ENCODE data around the gene TTC7B.

The TTC7B gene

GRCh38 chr14:90803249-90803648, 13.0 kb downstream of the TTC7B start:
- Histone ChIP-seq H3K9ac (ENCODE audit: insufficient read length, low read depth) (no peak overlapping the region), H3K36me3 (ENCODE audit: insufficient read depth, insufficient read length, low read length) (no peaks in the 10 kb centered on the region), H3K4me3 (ENCODE audit: insufficient read length, low read depth) (no peak overlapping the region), H3K4me1 (ENCODE audit: insufficient read depth, insufficient read length) (peaks cover 12% of the 10 kb centered on the region), H3K27me3 (ENCODE audit: insufficient read depth, insufficient read length) (no peaks in the 10 kb centered on the region), H3K9me3 (ENCODE audit: insufficient read depth, low read length) (no peaks in the 10 kb centered on the region)
- TF ChIP-seq YY1 (IDR thresholded peaks at IDR 0.05; ENCODE audit: insufficient read depth, insufficient read length) (no peak), ZNF274 (IDR thresholded peaks at IDR 0.05; ENCODE audit: low read depth, low read length) (no peak), SUZ12 (IDR thresholded peaks at IDR 0.05; ENCODE audit: extremely low read depth, insufficient read depth, insufficient read length) (no peak)
- DNase-seq (ENCODE audit: low read depth, low spot score): no peak

GRCh38 chr14:90799420-90799819, 16.8 kb downstream of the TTC7B start:
- Histone ChIP-seq H3K9ac (ENCODE audit: insufficient read length, low read depth) (no peak overlapping the region), H3K36me3 (ENCODE audit: insufficient read depth, insufficient read length, low read length) (no peaks in the 10 kb centered on the region), H3K9me3 (ENCODE audit: insufficient read depth, low read length) (no peaks in the 10 kb centered on the region), H3K4me3 (ENCODE audit: insufficient read length, low read depth) (no peak overlapping the region), H3K27me3 (ENCODE audit: insufficient read depth, insufficient read length) (no peaks in the 10 kb centered on the region), H3K4me1 (ENCODE audit: insufficient read depth, insufficient read length) (peaks cover 3% of the 10 kb centered on the region)
- no peak for DNase-seq (ENCODE audit: low read depth, low spot score)
- no peak for TF ChIP-seq YY1 (IDR thresholded peaks at IDR 0.05; ENCODE audit: insufficient read depth, insufficient read length)
- TF ChIP-seq ZNF274 (IDR thresholded peaks at IDR 0.05; ENCODE audit: low read depth, low read length): no peak
- no peak for TF ChIP-seq SUZ12 (IDR thresholded peaks at IDR 0.05; ENCODE audit: extremely low read depth, insufficient read depth, insufficient read length)

GRCh38 chr14:90797919-90798318, 18.3 kb downstream of the TTC7B start:
- no peak overlapping the region for H3K4me3 ChIP-seq (ENCODE audit: insufficient read length, low read depth)
- H3K9ac ChIP-seq (ENCODE audit: insufficient read length, low read depth): no peak overlapping the region
- H3K27me3 ChIP-seq (ENCODE audit: insufficient read depth, insufficient read length): no peaks in the 10 kb centered on the region
- DNase-seq (ENCODE audit: low read depth, low spot score): no peak
- TF ChIP-seq YY1 (IDR thresholded peaks at IDR 0.05; ENCODE audit: insufficient read depth, insufficient read length): no peak
- no peaks in the 10 kb centered on the region for H3K36me3 ChIP-seq (ENCODE audit: insufficient read depth, insufficient read length, low read length)
- no peaks in the 10 kb centered on the region for H3K9me3 ChIP-seq (ENCODE audit: insufficient read depth, low read length)
- H3K4me1 ChIP-seq (ENCODE audit: insufficient read depth, insufficient read length): peaks cover 2% of the 10 kb centered on the region

GRCh38 chr14:90797451-90797850, 18.8 kb downstream of the TTC7B start:
- TF ChIP-seq YY1 (IDR thresholded peaks at IDR 0.05; ENCODE audit: insufficient read depth, insufficient read length) (no peak), SUZ12 (IDR thresholded peaks at IDR 0.05; ENCODE audit: extremely low read depth, insufficient read depth, insufficient read length) (no peak), ZNF274 (IDR thresholded peaks at IDR 0.05; ENCODE audit: low read depth, low read length) (no peak)
- Histone ChIP-seq H3K9me3 (ENCODE audit: insufficient read depth, low read length) (no peaks in the 10 kb centered on the region), H3K4me1 (ENCODE audit: insufficient read depth, insufficient read length) (peaks cover 2% of the 10 kb centered on the region), H3K36me3 (ENCODE audit: insufficient read depth, insufficient read length, low read length) (no peaks in the 10 kb centered on the region), H3K9ac (ENCODE audit: insufficient read length, low read depth) (no peak overlapping the region), H3K27me3 (ENCODE audit: insufficient read depth, insufficient read length) (no peaks in the 10 kb centered on the region), H3K4me3 (ENCODE audit: insufficient read length, low read depth) (no peak overlapping the region)
- no peak for DNase-seq (ENCODE audit: low read depth, low spot score)

- no peak for DNase-seq (ENCODE audit: low read depth, low spot score)
- TF ChIP-seq YY1 (IDR thresholded peaks at IDR 0.05; ENCODE audit: insufficient read depth, insufficient read length) (no peak), ZNF274 (IDR thresholded peaks at IDR 0.05; ENCODE audit: low read depth, low read length) (no peak), SUZ12 (IDR thresholded peaks at IDR 0.05; ENCODE audit: extremely low read depth, insufficient read depth, insufficient read length) (no peak)
- H3K9me3 ChIP-seq (ENCODE audit: insufficient read depth, low read length): no peaks in the 10 kb centered on the region
- no peak overlapping the region for H3K9ac ChIP-seq (ENCODE audit: insufficient read length, low read depth)
- peaks cover 5% of the 10 kb centered on the region for H3K4me1 ChIP-seq (ENCODE audit: insufficient read depth, insufficient read length)
- H3K4me3 ChIP-seq (ENCODE audit: insufficient read length, low read depth): no peak overlapping the region
- no peaks in the 10 kb centered on the region for H3K36me3 ChIP-seq (ENCODE audit: insufficient read depth, insufficient read length, low read length)
- no peaks in the 10 kb centered on the region for H3K27me3 ChIP-seq (ENCODE audit: insufficient read depth, insufficient read length)
Observed at GRCh38 chr14:90796329-90796728, 19.9 kb downstream of the TTC7B start.

GRCh38 chr14:90795744-90796143, 20.5 kb downstream of the TTC7B start:
- Histone ChIP-seq H3K36me3 (ENCODE audit: insufficient read depth, insufficient read length, low read length) (no peaks in the 10 kb centered on the region), H3K4me1 (ENCODE audit: insufficient read depth, insufficient read length) (peaks cover 5% of the 10 kb centered on the region), H3K9me3 (ENCODE audit: insufficient read depth, low read length) (no peaks in the 10 kb centered on the region), H3K27me3 (ENCODE audit: insufficient read depth, insufficient read length) (no peaks in the 10 kb centered on the region), H3K4me3 (ENCODE audit: insufficient read length, low read depth) (no peak overlapping the region), H3K9ac (ENCODE audit: insufficient read length, low read depth) (no peak overlapping the region)
- DNase-seq (ENCODE audit: low read depth, low spot score): no peak
- TF ChIP-seq SUZ12 (IDR thresholded peaks at IDR 0.05; ENCODE audit: extremely low read depth, insufficient read depth, insufficient read length): no peak

GRCh38 chr14:90791486-90791885, 24.7 kb downstream of the TTC7B start:
- Histone ChIP-seq H3K36me3 (ENCODE audit: insufficient read depth, insufficient read length, low read length) (no peaks in the 10 kb centered on the region), H3K9ac (ENCODE audit: insufficient read length, low read depth) (no peak overlapping the region), H3K4me3 (ENCODE audit: insufficient read length, low read depth) (no peak overlapping the region), H3K4me1 (ENCODE audit: insufficient read depth, insufficient read length) (peaks cover 5% of the 10 kb centered on the region), H3K27me3 (ENCODE audit: insufficient read depth, insufficient read length) (no peaks in the 10 kb centered on the region), H3K9me3 (ENCODE audit: insufficient read depth, low read length) (no peaks in the 10 kb centered on the region)
- DNase-seq (ENCODE audit: low read depth, low spot score): no peak
- no peak for TF ChIP-seq SUZ12 (IDR thresholded peaks at IDR 0.05; ENCODE audit: extremely low read depth, insufficient read depth, insufficient read length)
- TF ChIP-seq ZNF274 (IDR thresholded peaks at IDR 0.05; ENCODE audit: low read depth, low read length): no peak
- TF ChIP-seq YY1 (IDR thresholded peaks at IDR 0.05; ENCODE audit: insufficient read depth, insufficient read length): no peak

- no peaks in the 10 kb centered on the region for H3K27me3 ChIP-seq (ENCODE audit: insufficient read depth, insufficient read length)
- H3K36me3 ChIP-seq (ENCODE audit: insufficient read depth, insufficient read length, low read length): peaks cover 9% of the 10 kb centered on the region
- no peak for TF ChIP-seq ZNF274 (IDR thresholded peaks at IDR 0.05; ENCODE audit: low read depth, low read length)
- H3K4me3 ChIP-seq (ENCODE audit: insufficient read length, low read depth): no peak overlapping the region
- H3K9me3 ChIP-seq (ENCODE audit: insufficient read depth, low read length): no peaks in the 10 kb centered on the region
- H3K4me1 ChIP-seq (ENCODE audit: insufficient read depth, insufficient read length): peaks cover 3% of the 10 kb centered on the region
- DNase-seq (ENCODE audit: low read depth, low spot score): no peak
- H3K9ac ChIP-seq (ENCODE audit: insufficient read length, low read depth): no peak overlapping the region
Observed at GRCh38 chr14:90788031-90788430, 28.2 kb downstream of the TTC7B start.

All from NT2/D1 (cell line).